Measurements from ENCODE around the gene ANKRD13D.

Gene ANKRD13D

GRCh38 chr11:67255864-67256263, 33.2 kb upstream of the ANKRD13D start:
- H3K27ac ChIP-seq: no peak overlapping the region
- TF ChIP-seq, protein P1, sequence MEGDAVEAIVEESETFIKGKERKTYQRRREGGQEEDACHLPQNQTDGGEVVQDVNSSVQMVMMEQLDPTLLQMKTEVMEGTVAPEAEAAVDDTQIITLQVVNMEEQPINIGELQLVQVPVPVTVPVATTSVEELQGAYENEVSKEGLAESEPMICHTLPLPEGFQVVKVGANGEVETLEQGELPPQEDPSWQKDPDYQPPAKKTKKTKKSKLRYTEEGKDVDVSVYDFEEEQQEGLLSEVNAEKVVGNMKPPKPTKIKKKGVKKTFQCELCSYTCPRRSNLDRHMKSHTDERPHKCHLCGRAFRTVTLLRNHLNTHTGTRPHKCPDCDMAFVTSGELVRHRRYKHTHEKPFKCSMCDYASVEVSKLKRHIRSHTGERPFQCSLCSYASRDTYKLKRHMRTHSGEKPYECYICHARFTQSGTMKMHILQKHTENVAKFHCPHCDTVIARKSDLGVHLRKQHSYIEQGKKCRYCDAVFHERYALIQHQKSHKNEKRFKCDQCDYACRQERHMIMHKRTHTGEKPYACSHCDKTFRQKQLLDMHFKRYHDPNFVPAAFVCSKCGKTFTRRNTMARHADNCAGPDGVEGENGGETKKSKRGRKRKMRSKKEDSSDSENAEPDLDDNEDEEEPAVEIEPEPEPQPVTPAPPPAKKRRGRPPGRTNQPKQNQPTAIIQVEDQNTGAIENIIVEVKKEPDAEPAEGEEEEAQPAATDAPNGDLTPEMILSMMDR (conservative IDR thresholded peaks at IDR 0.05): no peak

GRCh38 chr11:67256477-67257135, 32.5 kb upstream of the ANKRD13D start:
- peak overlapping the region; percentile 13 for H3K27ac ChIP-seq
- TF ChIP-seq, protein P1 (conservative IDR thresholded peaks at IDR 0.05): no peak

DNA sequence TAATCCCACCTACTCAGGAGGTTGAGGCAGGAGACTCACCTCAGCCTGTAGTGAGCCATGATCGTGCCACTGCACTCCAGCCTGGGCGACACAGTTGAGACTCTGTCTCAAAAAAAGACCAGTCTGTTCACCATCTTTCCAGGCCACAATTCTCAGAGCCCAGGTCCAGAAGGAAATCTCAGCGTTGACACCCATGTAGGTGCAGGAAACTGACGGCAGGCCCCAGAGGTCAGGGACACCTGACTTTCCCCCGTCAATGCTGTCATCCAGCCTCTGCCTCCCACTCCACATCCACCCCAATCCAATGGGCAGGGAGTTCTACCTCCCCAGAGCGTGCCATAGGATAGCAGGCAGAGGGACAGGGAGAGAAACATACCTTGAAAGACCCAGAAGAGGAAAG, 28.7 kb upstream of the ANKRD13D start:
- TF ChIP-seq, protein P1 (conservative IDR thresholded peaks at IDR 0.05): no peak
- no peak overlapping the region for H3K27ac ChIP-seq

DNA sequence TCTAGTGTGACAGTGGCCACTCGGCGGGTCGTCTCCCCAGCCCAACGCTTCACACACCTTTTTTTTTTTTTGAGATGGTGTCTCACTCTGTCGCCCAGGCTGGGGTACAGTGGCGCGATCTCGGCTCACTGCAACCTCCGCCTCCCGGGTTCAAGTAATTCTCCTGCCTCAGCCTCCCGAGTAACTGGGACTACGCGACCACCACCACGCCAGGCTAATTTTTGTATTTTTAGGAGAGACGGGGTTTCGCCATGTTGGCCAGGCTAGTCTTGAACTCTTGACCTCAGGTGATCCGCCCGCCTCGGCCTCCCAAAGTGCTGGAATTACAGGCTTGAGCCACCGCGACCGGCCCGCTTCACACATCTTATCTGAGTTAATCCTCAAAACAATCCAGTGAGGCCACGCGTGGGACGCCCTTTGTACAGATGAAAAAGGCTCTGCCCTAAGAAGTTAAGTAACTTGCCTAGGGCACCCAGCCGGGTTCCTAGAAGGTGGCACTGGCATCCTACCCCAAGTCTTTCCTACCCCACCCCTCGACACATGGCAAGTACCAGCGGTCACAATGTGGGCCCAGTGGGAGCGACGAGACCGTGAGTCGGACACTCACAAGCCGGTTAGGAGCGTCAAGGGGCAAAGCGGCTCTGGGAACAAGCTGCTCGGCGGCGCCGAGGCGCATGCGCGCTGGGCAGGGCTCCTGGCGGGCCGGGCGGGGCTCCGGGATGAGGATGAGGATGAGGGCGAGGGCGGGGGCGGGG, 28.0 kb upstream of the ANKRD13D start:
- H3K27ac ChIP-seq: peak overlapping the region; percentile 47; the same call in 1 of the 2 replicates

- peak overlapping the region; percentile 47; the same call in 1 of the 2 replicates for H3K27ac ChIP-seq
- TF ChIP-seq, protein P1 (conservative IDR thresholded peaks at IDR 0.05): peak; percentile 76
Observed at GRCh38 chr11:67261640-67261945, 27.5 kb upstream of the ANKRD13D start.

DNA sequence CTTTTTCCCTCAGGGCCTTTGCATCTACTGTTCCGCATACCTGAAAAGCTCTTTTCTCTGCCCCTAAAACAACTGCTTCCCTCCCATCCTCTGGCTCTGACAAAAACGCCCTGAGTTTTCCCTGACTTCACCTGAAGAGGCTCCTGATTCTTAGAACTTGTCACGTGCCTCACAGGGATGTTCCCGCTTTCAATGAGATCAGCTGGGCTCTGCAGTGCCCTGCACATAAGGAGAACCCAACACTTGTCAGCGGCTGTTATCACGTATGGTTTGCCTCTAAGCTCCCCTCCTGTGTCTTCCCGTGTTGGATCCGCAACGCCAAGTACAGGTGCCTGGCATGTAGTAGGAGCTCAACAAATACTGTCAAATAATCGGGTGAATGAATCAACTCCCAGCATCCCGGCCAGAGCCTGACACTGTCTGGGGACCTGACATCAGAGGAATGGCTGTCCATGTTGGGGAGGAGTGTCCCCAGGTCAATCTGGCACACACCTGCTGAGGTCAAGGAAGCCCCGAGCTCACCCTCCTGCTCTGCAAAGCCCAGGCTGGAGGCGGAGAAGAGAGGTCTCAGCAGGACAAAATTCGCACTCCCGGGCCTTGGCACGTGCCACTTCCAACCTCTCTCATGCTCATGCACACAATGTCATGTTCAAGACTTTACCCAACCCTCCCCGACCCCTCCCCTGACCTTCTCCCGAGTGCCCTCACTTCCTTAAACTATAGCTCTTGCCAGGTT, 27.0 kb upstream of the ANKRD13D start:
- TF ChIP-seq, protein P1 (conservative IDR thresholded peaks at IDR 0.05): no peak
- H3K27ac ChIP-seq: peak overlapping the region; percentile 47; the same call in 1 of the 2 replicates

DNA sequence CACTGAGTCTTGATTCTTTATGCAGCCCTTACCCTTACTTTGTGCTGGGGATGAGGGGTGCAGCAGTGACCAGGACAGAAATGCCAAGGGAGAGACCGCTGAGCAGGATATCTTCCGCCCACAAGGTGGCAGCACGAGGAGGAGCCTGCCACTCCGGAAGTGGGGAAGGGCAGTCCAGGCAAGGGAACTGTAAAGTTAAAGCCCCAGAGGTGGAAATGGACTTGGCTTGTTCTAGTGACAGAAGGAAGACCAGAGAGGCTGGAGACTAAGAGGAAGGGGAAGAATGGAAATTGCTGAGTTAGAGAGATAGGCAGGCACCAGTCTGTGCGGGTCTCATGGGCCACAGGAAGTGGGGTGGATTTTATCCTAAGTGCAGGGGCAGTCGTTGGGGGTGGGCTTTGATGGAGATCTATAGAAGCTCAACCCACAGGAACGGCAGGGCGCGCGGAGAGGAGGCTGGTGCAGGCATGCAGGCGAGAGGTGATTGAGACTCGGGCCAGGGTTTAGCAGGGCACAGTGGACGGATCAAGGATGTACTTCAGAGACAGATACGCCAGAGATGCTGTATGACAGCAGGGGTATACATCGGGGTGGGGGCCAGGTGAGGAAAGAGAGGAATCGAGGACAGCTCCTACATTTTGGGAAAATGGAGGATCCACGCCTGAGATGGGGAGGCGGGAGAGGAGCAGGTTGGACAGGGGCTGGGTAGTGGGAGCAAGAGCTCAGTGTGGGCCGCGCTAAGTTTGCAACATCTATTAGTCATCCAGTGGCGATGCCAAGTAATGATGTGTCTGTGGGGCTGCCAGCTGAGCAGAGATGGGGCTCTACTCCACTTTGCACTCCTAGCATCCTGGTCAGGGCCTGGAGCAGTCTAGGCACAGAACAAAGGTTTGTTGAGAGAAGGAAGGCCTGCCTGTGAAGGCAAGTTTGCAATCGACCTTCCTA, 26.1 kb upstream of the ANKRD13D start:
- peak overlapping the region; percentile 47 for H3K27ac ChIP-seq
- TF ChIP-seq, protein P1 (conservative IDR thresholded peaks at IDR 0.05): peak; percentile 100

Measured in VCaP (cell line).